Hepatocyte (in vitro differentiated cells): Measurements from ENCODE around the gene FAM124A.

ENCODE experiments used
- EZH2 ChIP-seq: fragments of 200-600 bp; sonication (generic); IDR thresholded peaks from 2 replicates; pipeline ENCODE4 v1.6.1; 2016; ENCODE audit warnings: antibody characterized with exemption, mild to moderate bottlenecking, borderline replicate concordance
- EZH2phosphoT487 ChIP-seq: fragments of 200-600 bp; sonication (generic); IDR thresholded peaks from one replicate; pipeline ENCODE4 v1.6.1; 2018; ENCODE audit warnings: antibody characterized with exemption, mild to moderate bottlenecking, low read depth, moderate library complexity; ENCODE audit not compliant: unreplicated experiment, severe bottlenecking
- TF ChIP-seq, protein P1 (sequence below): fragments of 200-600 bp; sonication (generic); IDR thresholded peaks from 2 replicates; pipeline ENCODE4 v1.5.1; 2016; ENCODE audit warnings: antibody characterized with exemption, mild to moderate bottlenecking; ENCODE audit not compliant: poor library complexity

- TF ChIP-seq, protein P1, sequence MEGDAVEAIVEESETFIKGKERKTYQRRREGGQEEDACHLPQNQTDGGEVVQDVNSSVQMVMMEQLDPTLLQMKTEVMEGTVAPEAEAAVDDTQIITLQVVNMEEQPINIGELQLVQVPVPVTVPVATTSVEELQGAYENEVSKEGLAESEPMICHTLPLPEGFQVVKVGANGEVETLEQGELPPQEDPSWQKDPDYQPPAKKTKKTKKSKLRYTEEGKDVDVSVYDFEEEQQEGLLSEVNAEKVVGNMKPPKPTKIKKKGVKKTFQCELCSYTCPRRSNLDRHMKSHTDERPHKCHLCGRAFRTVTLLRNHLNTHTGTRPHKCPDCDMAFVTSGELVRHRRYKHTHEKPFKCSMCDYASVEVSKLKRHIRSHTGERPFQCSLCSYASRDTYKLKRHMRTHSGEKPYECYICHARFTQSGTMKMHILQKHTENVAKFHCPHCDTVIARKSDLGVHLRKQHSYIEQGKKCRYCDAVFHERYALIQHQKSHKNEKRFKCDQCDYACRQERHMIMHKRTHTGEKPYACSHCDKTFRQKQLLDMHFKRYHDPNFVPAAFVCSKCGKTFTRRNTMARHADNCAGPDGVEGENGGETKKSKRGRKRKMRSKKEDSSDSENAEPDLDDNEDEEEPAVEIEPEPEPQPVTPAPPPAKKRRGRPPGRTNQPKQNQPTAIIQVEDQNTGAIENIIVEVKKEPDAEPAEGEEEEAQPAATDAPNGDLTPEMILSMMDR: no peak
- TF ChIP-seq EZH2 (no peak), EZH2phosphoT487 (no peak)
These were observed 100.6 kb downstream of the FAM124A start for GRCh38 chr13:51322826-51323225.
